HepG2 (cell line): ENCODE results near the gene GANC. TPM values are rescaled to one million over a fixed set of nuclear protein-coding genes. Genes with fewer than 3 reads are reported as not detected.

Source experiments
- ATAC-seq: fragments of 200-7000 bp; cut with Tn5 transposase; 3 replicates; pipeline ENCODE4 v1.9.1; 2020; ENCODE audit warnings: mild to moderate bottlenecking, moderate library complexity
- BruUV-seq: library from RNA; stranded (reverse); fragments of 400-500 nt; replicated peaks from 2 replicates; lab custom pipeline; 2021; lab: Mats Ljungman, UMichigan
- CTCF ChIA-PET: fragments of 300-600 bp; formaldehyde crosslinking; extraction: SDS; loops from one replicate; lab custom pipeline; 2021; ENCODE audit warnings: low total read pairs, inconsistent platforms, low intra/inter-chr PET ratio; lab: Yijun Ruan, JAX
- POLR2A ChIA-PET: fragments of 350-600 bp; sonication (Branson Sonifier 250); formaldehyde crosslinking; loops from one replicate; lab custom pipeline; 2020; ENCODE audit warnings: antibody characterized with exemption, inconsistent platforms; lab: Yijun Ruan, JAX
- DNase-seq: peaks from one replicate; pipeline ENCODE4 v3.0.0-alpha.2; 2015; ENCODE audit warnings: low spot score
- FAIRE-seq: peaks from 3 replicates; lab custom pipeline; 2011; peaks lifted over from hg19 to GRCh38; lab: Jason Lieb, UNC
- H2AFZ ChIP-seq: one replicate; pipeline ENCODE4 v1.6.1; 2011; ENCODE audit warnings: low read length, inconsistent platforms
- H3K27ac ChIP-seq: fragments of 300-600 bp; 3 replicates; pipeline ENCODE4 v1.8.0; 2011; ENCODE audit warnings: mixed run types, mild to moderate bottlenecking, mixed read lengths, low read length, inconsistent platforms; ENCODE audit not compliant: insufficient read depth; ENCODE audit errors: extremely low read length
- H3K27me3 ChIP-seq, 2 experiments: fragments of 200-600 bp in 1 of 2; 2 replicates in 1 of 2; 3 replicates in 1 of 2; pipeline versions ENCODE4 v1.6.0 to v1.8.0; 2011; ENCODE audit warnings: low read length in 2 of 2, mild to moderate bottlenecking in 2 of 2, moderate library complexity in 2 of 2, inconsistent platforms in 1 of 2; ENCODE audit not compliant: insufficient read depth in 2 of 2, control insufficient read depth in 1 of 2
- H3K36me3 ChIP-seq, 2 experiments: fragments of 200-600 bp in 1 of 2; replicated peaks in 1 of 2; 2 replicates in 1 of 2; 3 replicates in 1 of 2; pipeline versions ENCODE4 v1.5.1 to v1.8.0; 2011; ENCODE audit warnings: low read length in 2 of 2, inconsistent platforms in 1 of 2; ENCODE audit not compliant: insufficient read depth in 2 of 2, control insufficient read depth in 1 of 2
- H3K4me1 ChIP-seq: 2 replicates; pipeline ENCODE4 v1.5.1; 2012; ENCODE audit warnings: low read length, inconsistent platforms; ENCODE audit not compliant: insufficient read depth
- H3K4me2 ChIP-seq: 2 replicates; pipeline ENCODE4 v1.6.0; 2011; ENCODE audit warnings: low read depth, low read length, inconsistent platforms
- H3K4me3 ChIP-seq, 3 experiments: fragments of 200-600 bp in 1 of 3; sonication (generic), shearing (Covaris generic) in 1 of 3; replicated peaks in 1 of 3; 2 replicates each; pipeline ENCODE4 v1.5.1; 2011 to 2016; ENCODE audit warnings: low read length in 3 of 3, inconsistent platforms in 2 of 3, low read depth in 2 of 3, mild to moderate bottlenecking in 2 of 3, control low read depth in 1 of 3, mixed read lengths in 1 of 3; ENCODE audit not compliant: insufficient read depth in 1 of 3
- H3K79me2 ChIP-seq: one replicate; pipeline ENCODE4 v1.6.1; 2011; ENCODE audit warnings: low read length, inconsistent platforms; ENCODE audit not compliant: insufficient read depth
- H3K9ac ChIP-seq: 2 replicates; pipeline ENCODE4 v1.6.0; 2011; ENCODE audit warnings: mild to moderate bottlenecking, low read depth, low read length, inconsistent platforms; ENCODE audit not compliant: insufficient read depth
- H3K9me3 ChIP-seq: 2 replicates; pipeline ENCODE4 v1.5.1; 2012; ENCODE audit warnings: mild to moderate bottlenecking, low read length
- H4K20me1 ChIP-seq: 2 replicates; pipeline ENCODE4 v1.6.0; 2011; ENCODE audit warnings: inconsistent platforms, mild to moderate bottlenecking, low read length, moderate library complexity; ENCODE audit not compliant: insufficient read depth
- ATF7 ChIP-seq, 2 experiments: fragments of 450-650 bp in 1 of 2; sonication (generic) in 1 of 2; formaldehyde crosslinking in 1 of 2; IDR thresholded peaks; 2 replicates each; pipeline versions ENCODE4 v1.4.0 to v1.6.1; 2016 to 2020; ENCODE audit warnings: antibody characterized with exemption in 1 of 2, mild to moderate bottlenecking in 1 of 2, missing genetic modification reagents in 1 of 2
- CENPX ChIP-seq: sonication (generic); formaldehyde crosslinking; IDR thresholded peaks from 2 replicates; pipeline ENCODE4 v1.9.0; 2021; ENCODE audit warnings: mild to moderate bottlenecking, missing genetic modification reagents, moderate library complexity
- FOXK1 ChIP-seq: sonication (generic); formaldehyde crosslinking; IDR thresholded peaks from 2 replicates; pipeline ENCODE4 v1.4.0; 2020; ENCODE audit warnings: low read depth, missing genetic modification reagents, borderline replicate concordance
- KAT8 ChIP-seq: IDR thresholded peaks from 2 replicates; pipeline ENCODE4 v1.6.1; 2016; ENCODE audit warnings: missing genetic modification reagents, missing compliant biosample characterization
- SALL1 ChIP-seq: sonication (generic); formaldehyde crosslinking; IDR thresholded peaks from 2 replicates; pipeline ENCODE4 v1.8.0; 2022; ENCODE audit warnings: mild to moderate bottlenecking, missing genetic modification reagents
- SP2 ChIP-seq: sonication (generic); formaldehyde crosslinking; IDR thresholded peaks from 2 replicates; pipeline ENCODE4 v1.5.1; 2020; ENCODE audit warnings: mild to moderate bottlenecking, missing genetic modification reagents
- YEATS4 ChIP-seq: sonication (generic); formaldehyde crosslinking; IDR thresholded peaks from 2 replicates; pipeline ENCODE4 v1.4.0; 2020; ENCODE audit warnings: missing genetic modification reagents, borderline replicate concordance
- ZBTB14 ChIP-seq: sonication (generic); formaldehyde crosslinking; IDR thresholded peaks from 2 replicates; pipeline ENCODE4 v1.4.0; 2020; ENCODE audit warnings: missing genetic modification reagents
- ZBTB7A ChIP-seq: sonication (generic); formaldehyde crosslinking; IDR thresholded peaks from 2 replicates; pipeline ENCODE4 v1.8.0; 2022; ENCODE audit warnings: mild to moderate bottlenecking, missing genetic modification reagents
- ZNF160 ChIP-seq: sonication (generic); formaldehyde crosslinking; IDR thresholded peaks from 2 replicates; pipeline ENCODE4 v1.8.0; 2022; ENCODE audit warnings: mild to moderate bottlenecking, inconsistent platforms, missing genetic modification reagents
- ZNF253 ChIP-seq: sonication (generic); formaldehyde crosslinking; IDR thresholded peaks from 2 replicates; pipeline ENCODE4 v1.8.0; 2022; ENCODE audit warnings: mild to moderate bottlenecking, missing genetic modification reagents, borderline replicate concordance
- ZNF34 ChIP-seq: sonication (generic); formaldehyde crosslinking; IDR thresholded peaks from 2 replicates; pipeline ENCODE4 v1.4.0; 2020; ENCODE audit warnings: mild to moderate bottlenecking, missing genetic modification reagents, borderline replicate concordance
- ZNF552 ChIP-seq: sonication (generic); formaldehyde crosslinking; IDR thresholded peaks from 2 replicates; pipeline ENCODE4 v1.9.0; 2022; ENCODE audit warnings: missing genetic modification reagents, mild to moderate bottlenecking, borderline replicate concordance
- ZNF563 ChIP-seq: sonication (generic); formaldehyde crosslinking; IDR thresholded peaks from 2 replicates; pipeline ENCODE4 v1.8.0; 2022; ENCODE audit warnings: mild to moderate bottlenecking, moderate library complexity, missing genetic modification reagents
- ZNF576 ChIP-seq: sonication (generic); formaldehyde crosslinking; IDR thresholded peaks from 2 replicates; pipeline ENCODE4 v1.4.0; 2020; ENCODE audit warnings: mild to moderate bottlenecking, missing genetic modification reagents
- WGBS: methylation state at CpG from one replicate; pipeline ENCODE4 v1.1.6; 2017; ENCODE audit warnings: low lambda C conversion rate; 5-methylcytosine and 5-hydroxymethylcytosine counted together
- in situ Hi-C: cut with HindIII; loops from 2 replicates; pipeline ENCODE4 v1.10.0; 2017; ENCODE audit warnings: low pct_unique_long_range_greater_than_20kb; ENCODE audit not compliant: extremely low pct_ligation_motif_present
- intact Hi-C: fragments of 100-400 bp; cut with micrococcal nuclease; formaldehyde crosslinking; loops from one replicate; pipeline ENCODE4 v1.10.0; 2022; ENCODE audit not compliant: unreplicated experiment
- polyA plus RNA-seq, 8 experiments: library from polyadenylated mRNA; depleted of rRNA in 3 of 8; stranded (reverse) in 7 of 8; unstranded in 1 of 8; fragments of >200 nt; fragmentation: Illumina TruSeq in 4 of 8; extraction: Trizol in 4 of 8; gene quantifications; 2 replicates each; pipeline versions ENCODE4 v1.2.1 to v1.2.3, GENCODE V29; 2011 to 2016; ENCODE audit warnings: low read depth in 4 of 8, missing spikeins in 1 of 8, mixed read lengths in 1 of 8; ENCODE audit not compliant: insufficient read depth in 1 of 8
- total RNA-seq, 5 experiments: library from RNA; depleted of rRNA; stranded (reverse); fragments of >200 nt; fragmentation: Illumina TruSeq; extraction: Trizol; gene quantifications; 2 replicates each; pipeline ENCODE4 v1.2.3, GENCODE V29; 2016; ENCODE audit warnings: low read depth in 1 of 5
- TF ChIP-seq, protein P1 (sequence below): sonication (generic); formaldehyde crosslinking; IDR thresholded peaks from 2 replicates; pipeline ENCODE4 v1.4.0; 2020; ENCODE audit warnings: missing genetic modification reagents, mild to moderate bottlenecking, borderline replicate concordance
- TF ChIP-seq, protein P2 (sequence below): sonication (generic); formaldehyde crosslinking; IDR thresholded peaks from 2 replicates; pipeline ENCODE4 v1.5.0; 2020; ENCODE audit warnings: missing genetic modification reagents, mild to moderate bottlenecking, borderline replicate concordance

Gene GANC
- total and polyA plus RNA-seq, 2 of the 13 experiments (the other 11 are each of a cell fraction or from before 2014, with no cell fraction given): 17.0 to 21.0 TPM

- Histone ChIP-seq H3K9me3 (no peaks in the 10 kb centered on the region), H3K4me1 (no peaks in the 10 kb centered on the region), H3K27me3 (no peaks in the 10 kb centered on the region; a peak in 1 of 5 replicates), H2AFZ (no peak overlapping the region), H3K36me3 (no peaks in the 10 kb centered on the region), H3K9ac (no peak overlapping the region), H3K4me2 (no peak overlapping the region), H4K20me1 (no peaks in the 10 kb centered on the region), H3K79me2 (no peaks in the 10 kb centered on the region), H3K27ac (no peak overlapping the region), H3K4me3 (no peak overlapping the region)
- FAIRE-seq: no peak
- no peak for DNase-seq
- 79% methylated on average over 3 of the region's 3 CpGs for WGBS
- CTCF ChIA-PET: no interaction called here
- no TSS peak for BruUV-seq
- POLR2A ChIA-PET: no interaction called here
- in situ Hi-C loops (no loop called here), intact Hi-C loops (no loop called here)
- no peak for ATAC-seq
- no peak for TF ChIP-seq KAT8 (CRISPR knock-in tag)
- no peak for TF ChIP-seq SALL1 (CRISPR knock-in tag)
- TF ChIP-seq, protein P1, sequence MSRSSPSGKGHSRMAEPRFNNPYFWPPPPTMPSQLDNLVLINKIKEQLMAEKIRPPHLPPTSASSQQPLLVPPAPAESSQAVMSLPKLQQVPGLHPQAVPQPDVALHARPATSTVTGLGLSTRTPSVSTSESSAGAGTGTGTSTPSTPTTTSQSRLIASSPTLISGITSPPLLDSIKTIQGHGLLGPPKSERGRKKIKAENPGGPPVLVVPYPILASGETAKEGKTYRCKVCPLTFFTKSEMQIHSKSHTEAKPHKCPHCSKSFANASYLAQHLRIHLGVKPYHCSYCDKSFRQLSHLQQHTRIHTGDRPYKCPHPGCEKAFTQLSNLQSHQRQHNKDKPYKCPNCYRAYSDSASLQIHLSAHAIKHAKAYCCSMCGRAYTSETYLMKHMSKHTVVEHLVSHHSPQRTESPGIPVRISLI (CRISPR knock-in tag): no peak
- TF ChIP-seq ZNF253: no peak
- TF ChIP-seq ZBTB14 (CRISPR knock-in tag): no peak
- no peak for TF ChIP-seq ZNF160
- TF ChIP-seq YEATS4 (CRISPR knock-in tag): no peak
- TF ChIP-seq ZNF576 (CRISPR knock-in tag): no peak
- TF ChIP-seq ATF7 (IDR thresholded peaks at IDR 0.05): no peak
- TF ChIP-seq ATF7 (CRISPR knock-in tag; IDR thresholded peaks at IDR 0.05): no peak
- TF ChIP-seq CENPX: no peak
- TF ChIP-seq, protein P2, sequence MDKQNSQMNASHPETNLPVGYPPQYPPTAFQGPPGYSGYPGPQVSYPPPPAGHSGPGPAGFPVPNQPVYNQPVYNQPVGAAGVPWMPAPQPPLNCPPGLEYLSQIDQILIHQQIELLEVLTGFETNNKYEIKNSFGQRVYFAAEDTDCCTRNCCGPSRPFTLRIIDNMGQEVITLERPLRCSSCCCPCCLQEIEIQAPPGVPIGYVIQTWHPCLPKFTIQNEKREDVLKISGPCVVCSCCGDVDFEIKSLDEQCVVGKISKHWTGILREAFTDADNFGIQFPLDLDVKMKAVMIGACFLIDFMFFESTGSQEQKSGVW (CRISPR knock-in tag): no peak
- no peak for TF ChIP-seq SP2 (CRISPR knock-in tag)
- TF ChIP-seq ZBTB7A (CRISPR knock-in tag): no peak
- no peak for TF ChIP-seq ZNF563
- no peak for TF ChIP-seq ZNF34 (CRISPR knock-in tag)
- TF ChIP-seq ZNF552: no peak
- no peak for TF ChIP-seq FOXK1
These were observed 90.5 kb downstream of the GANC start for GRCh38 chr15:42363487-42363886.
